HL-60 (cell line): ENCODE data around the gene PTPRG.

Source experiments
- DNase-seq, 2 experiments: peaks; one replicate each; pipeline ENCODE4 v3.0.0-alpha.2; 2010 to 2020; ENCODE audit warnings: low read depth in 1 of 2, low spot score in 1 of 2
- H3K27ac ChIP-seq: fragments of 250-450 bp; sonication (Bioruptor Pico); replicated peaks from 2 replicates; pipeline ENCODE4 v1.5.1; 2020; ENCODE audit warnings: mild to moderate bottlenecking, moderate library complexity
- H3K27me3 ChIP-seq: fragments of 250-450 bp; sonication (Bioruptor Pico); 2 replicates; pipeline ENCODE4 v1.5.1; 2021; ENCODE audit warnings: mild to moderate bottlenecking, moderate library complexity; ENCODE audit not compliant: insufficient read depth, poor library complexity, severe bottlenecking
- H3K4me3 ChIP-seq: replicated peaks from 2 replicates; pipeline ENCODE4 v1.5.1; 2011; ENCODE audit warnings: mild to moderate bottlenecking, control low read depth, low read length; ENCODE audit not compliant: insufficient read depth
- CTCF ChIP-seq: IDR thresholded peaks from one replicate; pipeline ENCODE4 v1.5.1; 2011; ENCODE audit warnings: low read length, control low read depth, inconsistent platforms; ENCODE audit not compliant: insufficient read depth
- GABPA ChIP-seq: IDR thresholded peaks from 2 replicates; pipeline ENCODE4 v1.6.1; 2012; ENCODE audit warnings: low read depth
- POLR2AphosphoS5 ChIP-seq: IDR thresholded peaks from 2 replicates; pipeline ENCODE4 v1.6.1; 2012; ENCODE audit warnings: low read depth
- REST ChIP-seq: IDR thresholded peaks from 2 replicates; pipeline ENCODE4 v1.6.1; 2012; ENCODE audit warnings: low read depth; ENCODE audit not compliant: insufficient replicate concordance
- SPI1 ChIP-seq: IDR thresholded peaks from 2 replicates; pipeline ENCODE4 v1.6.1; 2012; ENCODE audit warnings: low read depth, mild to moderate bottlenecking, borderline replicate concordance

The PTPRG gene

GRCh38 chr3:61605589-61606175 is 44.3 kb downstream of the PTPRG start:
- H3K4me3 ChIP-seq, result no peak overlapping the region
- no peak for DNase-seq
- TF ChIP-seq GABPA (no peak), CTCF (no peak), REST (no peak), POLR2AphosphoS5 (no peak), SPI1 (no peak)
- no peaks in the 10 kb centered on the region for H3K27me3 ChIP-seq
- H3K27ac ChIP-seq, result no peak overlapping the region

GRCh38 chr3:61606196-61606595 is 44.8 kb downstream of the PTPRG start:
- TF ChIP-seq GABPA (no peak), POLR2AphosphoS5 (no peak), SPI1 (no peak), CTCF (no peak), REST (no peak)

DNA sequence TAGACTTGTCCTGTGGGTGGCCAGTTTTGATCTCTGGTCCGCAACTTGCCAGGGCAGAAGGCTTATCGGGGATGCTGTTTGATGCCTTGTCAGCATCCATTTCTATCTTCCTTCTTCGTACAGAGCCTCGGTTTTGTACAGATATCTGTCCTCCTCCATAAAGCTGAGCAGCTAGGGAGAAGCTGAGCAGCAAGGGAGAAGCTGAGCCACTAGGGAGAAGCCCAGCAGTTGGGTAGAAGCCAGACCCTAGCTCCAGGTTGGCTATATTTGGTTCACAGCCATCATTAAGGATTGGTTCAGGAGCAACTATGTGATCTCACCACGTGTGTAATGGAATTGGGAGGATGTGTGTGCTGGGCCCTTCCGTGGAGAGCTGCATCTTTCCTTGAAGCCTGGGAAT is 46.7 kb downstream of the PTPRG start:
- no peak for DNase-seq
- no peak for TF ChIP-seq GABPA
- no peak for TF ChIP-seq REST
- no peak for TF ChIP-seq SPI1
- TF ChIP-seq POLR2AphosphoS5, result no peak
- no peak for TF ChIP-seq CTCF
- Histone ChIP-seq H3K27ac (no peak overlapping the region), H3K27me3 (no peaks in the 10 kb centered on the region), H3K4me3 (no peak overlapping the region)

More at GRCh38 chr3:61606196-61606595, 44.8 kb downstream of the PTPRG start:
- DNase-seq, result no peak
- Histone ChIP-seq H3K27ac (no peak overlapping the region), H3K4me3 (no peak overlapping the region), H3K27me3 (no peaks in the 10 kb centered on the region)
